M059J (cell line): ENCODE data around the gene FAM181B. TPM values are rescaled to one million over a fixed set of nuclear protein-coding genes. Genes with fewer than 3 reads are reported as not detected.
"Not testable (repeated sequence)": the region's sequence is repeated elsewhere in the genome, so short reads cannot be mapped to it uniquely, and the experiment has no call there.

ENCODE experiments used
- DNase-seq: peaks from one replicate; pipeline ENCODE4 v3.0.0-alpha.2; 2012; ENCODE audit warnings: low read depth
- total RNA-seq: library from RNA; depleted of rRNA; stranded (reverse); fragments of >200 nt; shearing (Covaris generic); gene quantifications from 2 replicates; pipeline ENCODE4 v1.2.3, GENCODE V29; 2014

The FAM181B gene
- total RNA-seq, 1 experiment from 2014 or later, result 0.02 TPM

- no peak for DNase-seq
Measured at GRCh38 chr11:82732734-82733443, 775 bp downstream of the FAM181B start.

- no peak for DNase-seq
Measured at GRCh38 chr11:82732348-82732733, 1.3 kb downstream of the FAM181B start.

GRCh38 chr11:82731691-82732277, 1.9 kb downstream of the FAM181B start:
- no peak for DNase-seq

GRCh38 chr11:82730754-82731153, 2.9 kb downstream of the FAM181B start:
- no peak for DNase-seq

- no peak for DNase-seq
Measured at GRCh38 chr11:82730286-82730685, 3.4 kb downstream of the FAM181B start.

- DNase-seq, result no peak
Measured at GRCh38 chr11:82724026-82724425, 9.6 kb downstream of the FAM181B start.

- no peak for DNase-seq
Measured at GRCh38 chr11:82722231-82722630, 11.4 kb downstream of the FAM181B start.

- DNase-seq, result no peak
Measured at GRCh38 chr11:82720267-82721065, 13.2 kb downstream of the FAM181B start.

GRCh38 chr11:82719361-82720105, 14.1 kb downstream of the FAM181B start:
- DNase-seq, result no peak

GRCh38 chr11:82718821-82719220, 14.8 kb downstream of the FAM181B start:
- DNase-seq, result no peak

GRCh38 chr11:82718307-82718706, 15.4 kb downstream of the FAM181B start:
- DNase-seq, result peak; percentile 42

GRCh38 chr11:82714346-82715174, 19.1 kb downstream of the FAM181B start:
- no peak for DNase-seq

GRCh38 chr11:82711648-82712047, 22.0 kb downstream of the FAM181B start:
- no peak for DNase-seq

GRCh38 chr11:82703796-82704195, 29.9 kb downstream of the FAM181B start:
- peak; percentile 11 for DNase-seq

GRCh38 chr11:82703226-82703625, 30.4 kb downstream of the FAM181B start:
- no peak for DNase-seq

- peak; percentile 31 for DNase-seq
Measured at GRCh38 chr11:82701847-82702520, 31.7 kb downstream of the FAM181B start.

GRCh38 chr11:82698576-82699352, 34.9 kb downstream of the FAM181B start:
- DNase-seq, result no peak

GRCh38 chr11:82692981-82693380, 40.7 kb downstream of the FAM181B start:
- DNase-seq, result no peak

- not testable (repeated sequence) for DNase-seq
Measured at GRCh38 chr11:82689347-82689746, 44.3 kb downstream of the FAM181B start.

GRCh38 chr11:82686211-82686610, 47.5 kb downstream of the FAM181B start:
- DNase-seq, result no peak
